HCT116 (cell line): ENCODE results near the gene PBX2. TPM values are rescaled to one million over a fixed set of nuclear protein-coding genes. Genes with fewer than 3 reads are reported as not detected.

Experiments used
- ATAC-seq: fragments of 200-7000 bp; cut with Tn5 transposase; 2 replicates; pipeline ENCODE4 v1.9.1; 2020; ENCODE audit warnings: mild to moderate bottlenecking, moderate library complexity
- BruUV-seq: library from RNA; stranded (reverse); fragments of 400-500 nt; replicated peaks from 2 replicates; lab custom pipeline; 2021; lab: Mats Ljungman, UMichigan
- CTCF ChIA-PET: fragments of 300-600 bp; sonication (Branson Sonifier 250); formaldehyde crosslinking; loops from one replicate; lab custom pipeline; 2021; ENCODE audit warnings: antibody characterized with exemption; lab: Charles Lee
- POLR2A ChIA-PET: fragments of 300-600, 350-600 bp; sonication (Branson Sonifier 250); formaldehyde crosslinking; loops from one replicate; lab custom pipeline; 2021; ENCODE audit warnings: antibody characterized with exemption; lab: Charles Lee
- RAD21 ChIA-PET, 2 experiments: fragments of 300-600 bp; sonication (Branson Sonifier 250); formaldehyde crosslinking; loops; one replicate each; lab custom pipeline; 2023; ENCODE audit warnings: low total read pairs in 2 of 2; ENCODE audit not compliant: uncharacterized antibody in 2 of 2, unreplicated experiment in 2 of 2, low non-redundant PET in 1 of 2; lab: Charles Lee
- DNase-seq: peaks from one replicate; pipeline ENCODE4 v3.0.0-alpha.2; 2010; ENCODE audit warnings: low read depth, low spot score
- H2AFZ ChIP-seq: fragments of 200-600 bp; shearing (Covaris generic), sonication (generic); 2 replicates; pipeline ENCODE4 v1.6.1; 2017; ENCODE audit warnings: low read depth, mixed run types, mixed read lengths, antibody characterized with exemption, low read length; ENCODE audit not compliant: poor library complexity, severe bottlenecking
- H3K27ac ChIP-seq: 2 replicates; pipeline ENCODE4 v1.5.1; 2012; ENCODE audit warnings: low read depth, low read length
- H3K27me3 ChIP-seq: fragments of 200-600 bp; sonication (generic); 2 replicates; pipeline ENCODE4 v1.6.1; 2016; ENCODE audit warnings: mixed run types, low read length, mixed read lengths; ENCODE audit not compliant: insufficient read depth
- H3K36me3 ChIP-seq, 2 experiments: fragments of 200-500 bp in 1 of 2; fragments of 200-600 bp in 1 of 2; sonication (Bioruptor generic) in 1 of 2; sonication (generic) in 1 of 2; 2 replicates each; pipeline versions ENCODE4 v1.5.1 to v1.6.1; 2014 to 2016; ENCODE audit warnings: low read length in 2 of 2, inconsistent platforms in 1 of 2, mixed read lengths in 1 of 2, mixed run types in 1 of 2; ENCODE audit not compliant: insufficient read depth in 2 of 2, control insufficient read depth in 1 of 2
- H3K4me1 ChIP-seq, 2 experiments: fragments of 200-600 bp in 1 of 2; sonication (generic) in 1 of 2; 2 replicates each; pipeline versions ENCODE4 v1.5.1 to v1.6.1; 2012 to 2017; ENCODE audit warnings: low read length in 2 of 2, inconsistent platforms in 1 of 2, mild to moderate bottlenecking in 1 of 2, mixed read lengths in 1 of 2, mixed run types in 1 of 2, moderate library complexity in 1 of 2; ENCODE audit not compliant: insufficient read depth in 2 of 2, control insufficient read depth in 1 of 2
- H3K4me2 ChIP-seq: fragments of 200-600 bp; sonication (generic); 2 replicates; pipeline ENCODE4 v1.6.1; 2017; ENCODE audit warnings: mixed run types, low read length, mixed read lengths
- H3K4me3 ChIP-seq, 2 experiments: fragments of 200-600 bp in 1 of 2; sonication (generic) in 1 of 2; replicated peaks in 1 of 2; 2 replicates each; pipeline ENCODE4 v1.5.1; 2011 to 2016; ENCODE audit warnings: low read length in 2 of 2, control low read depth in 1 of 2, low read depth in 1 of 2, mild to moderate bottlenecking in 1 of 2, mixed read lengths in 1 of 2, mixed run types in 1 of 2
- H3K79me2 ChIP-seq: fragments of 200-600 bp; sonication (generic); 2 replicates; pipeline ENCODE4 v1.6.1; 2017; ENCODE audit warnings: mild to moderate bottlenecking, mixed run types, low read length, moderate library complexity, mixed read lengths; ENCODE audit not compliant: insufficient read depth
- H3K9ac ChIP-seq: fragments of 200-600 bp; sonication (generic); 2 replicates; pipeline ENCODE4 v1.6.1; 2016; ENCODE audit warnings: low read length, mixed read lengths
- H3K9me2 ChIP-seq: fragments of 200-600 bp; sonication (generic), shearing (Covaris generic); 2 replicates; pipeline ENCODE4 v1.6.1; 2017; ENCODE audit warnings: mixed run types, mild to moderate bottlenecking, moderate library complexity; ENCODE audit not compliant: insufficient read depth
- H3K9me3 ChIP-seq, 2 experiments: fragments of 200-500 bp in 1 of 2; fragments of 200-600 bp in 1 of 2; sonication (Bioruptor generic) in 1 of 2; sonication (generic) in 1 of 2; 2 replicates each; pipeline ENCODE4 v1.6.1; 2014 to 2017; ENCODE audit warnings: low read length in 2 of 2, mixed read lengths in 2 of 2, inconsistent platforms in 1 of 2, low read depth in 1 of 2, mild to moderate bottlenecking in 1 of 2, mixed run types in 1 of 2, moderate library complexity in 1 of 2; ENCODE audit not compliant: control insufficient read depth in 1 of 2, insufficient read depth in 1 of 2
- H4K20me1 ChIP-seq: fragments of 200-600 bp; sonication (generic), shearing (Covaris generic); 2 replicates; pipeline ENCODE4 v1.6.1; 2017; ENCODE audit warnings: mixed run types, mild to moderate bottlenecking, moderate library complexity; ENCODE audit not compliant: insufficient read depth
- CEBPB ChIP-seq: IDR thresholded peaks from 2 replicates; pipeline ENCODE4 v1.6.1; 2012; ENCODE audit warnings: low read depth
- ELF1 ChIP-seq: IDR thresholded peaks from 2 replicates; pipeline ENCODE4 v1.6.1; 2012; ENCODE audit warnings: low read depth, borderline replicate concordance
- EZH2phosphoT487 ChIP-seq: fragments of 200-600 bp; IDR thresholded peaks from 2 replicates; pipeline ENCODE4 v1.6.1; 2018; ENCODE audit warnings: antibody characterized with exemption, borderline replicate concordance
- FOSL1 ChIP-seq: IDR thresholded peaks from 2 replicates; pipeline ENCODE4 v1.6.1; 2012; ENCODE audit warnings: low read depth
- POLR2A ChIP-seq: IDR thresholded peaks from 2 replicates; pipeline ENCODE4 v1.7.0; 2011; ENCODE audit warnings: borderline replicate concordance; ENCODE audit not compliant: insufficient read depth, insufficient read length; ENCODE audit errors: extremely low read depth
- POLR2AphosphoS5 ChIP-seq: IDR thresholded peaks from 2 replicates; pipeline ENCODE4 v1.6.1; 2011; ENCODE audit warnings: mild to moderate bottlenecking, low read depth, low read length, moderate library complexity
- SP1 ChIP-seq: IDR thresholded peaks from 2 replicates; pipeline ENCODE4 v1.6.1; 2012; ENCODE audit warnings: low read depth
- SRF ChIP-seq: IDR thresholded peaks from 2 replicates; pipeline ENCODE4 v1.6.1; 2012; ENCODE audit warnings: low read depth
- TCF7L2 ChIP-seq: IDR thresholded peaks from 2 replicates; pipeline ENCODE4 v1.7.0; 2011; ENCODE audit warnings: borderline replicate concordance, inconsistent platforms; ENCODE audit not compliant: insufficient read depth, insufficient read length; ENCODE audit errors: extremely low read depth
- ZFX ChIP-seq: fragments of 450-650 bp; IDR thresholded peaks from 2 replicates; pipeline ENCODE4 v1.6.1; 2017
- intact Hi-C: fragments of 100-400 bp; cut with micrococcal nuclease; formaldehyde crosslinking; loops from 2 replicates; pipeline ENCODE4 v1.10.0; 2022
- total RNA-seq: library from RNA; stranded (reverse); gene quantifications from one replicate; pipeline ENCODE4 v1.2.1, GENCODE V29; 2021; ENCODE audit not compliant: unreplicated experiment
- TF ChIP-seq, protein P1 (sequence below): IDR thresholded peaks from 2 replicates; pipeline ENCODE4 v1.6.1; 2012
- TF ChIP-seq, protein P2 (sequence below): IDR thresholded peaks from 2 replicates; pipeline ENCODE4 v1.6.1; 2012; ENCODE audit warnings: low read depth
- TF ChIP-seq, protein P3 (sequence below), 3 experiments: fragments of 200-600 bp in 1 of 3; sonication (generic) in 1 of 3; IDR thresholded peaks in 2 of 3; conservative IDR thresholded peaks in 1 of 3; 2 replicates each; pipeline ENCODE4 v1.5.1; 2012 to 2017; ENCODE audit warnings: low read depth in 2 of 3, low read length in 2 of 3, antibody characterized with exemption in 1 of 3, borderline replicate concordance in 1 of 3, control low read depth in 1 of 3, mild to moderate bottlenecking in 1 of 3, mixed read lengths in 1 of 3, mixed run types in 1 of 3, moderate library complexity in 1 of 3; ENCODE audit not compliant: insufficient read depth in 1 of 3
- TF ChIP-seq, protein P4 (sequence below): IDR thresholded peaks from 2 replicates; pipeline ENCODE4 v1.6.1; 2012

Gene PBX2
- total RNA-seq, 1 experiment from 2014 or later = 79.0 TPM

DNA sequence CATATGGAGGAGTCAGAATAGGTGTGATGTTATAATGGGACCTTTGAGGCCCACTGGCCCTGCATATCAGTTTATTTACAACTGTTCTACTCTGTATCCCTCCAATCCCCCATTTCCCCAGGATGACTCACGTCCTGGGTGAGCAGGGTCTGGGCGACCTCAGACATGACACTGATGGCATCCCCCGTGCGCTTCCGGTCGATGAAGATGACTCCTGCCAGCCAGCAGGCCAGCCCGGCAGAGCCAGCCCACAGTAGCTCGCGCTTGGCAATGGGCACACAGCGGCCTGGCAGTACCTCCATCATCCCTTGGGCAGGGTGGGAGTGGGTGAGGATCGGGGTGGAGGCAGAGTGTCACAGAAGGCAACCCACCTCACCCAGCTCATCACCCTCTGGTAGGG, 19.7 kb downstream of the PBX2 start:
- Histone ChIP-seq H3K36me3 (peaks cover 4 to 15% of the 10 kb centered on the region in 2 experiments; a peak in 3 of 4 replicates), H3K4me2 (no peak overlapping the region), H3K9me3 (no peaks in the 10 kb centered on the region), H3K4me3 (no peak overlapping the region), H3K27me3 (no peaks in the 10 kb centered on the region), H4K20me1 (no peaks in the 10 kb centered on the region), H3K9ac (no peak overlapping the region), H3K9me2 (no peaks in the 10 kb centered on the region), H2AFZ (no peak overlapping the region), H3K79me2 (peaks cover 12% of the 10 kb centered on the region), H3K27ac (no peak overlapping the region), H3K4me1 (peaks cover 7 to 20% of the 10 kb centered on the region in 2 experiments)
- CTCF ChIA-PET = no interaction called here
- RAD21 ChIA-PET = no interaction called here
- intact Hi-C loops = no loop called here
- POLR2A ChIA-PET = no interaction called here
- DNase-seq (no peak), ATAC-seq (no peak)
- no TSS peak for BruUV-seq
- TF ChIP-seq ELF1 = no peak
- no peak for TF ChIP-seq TCF7L2

DNA sequence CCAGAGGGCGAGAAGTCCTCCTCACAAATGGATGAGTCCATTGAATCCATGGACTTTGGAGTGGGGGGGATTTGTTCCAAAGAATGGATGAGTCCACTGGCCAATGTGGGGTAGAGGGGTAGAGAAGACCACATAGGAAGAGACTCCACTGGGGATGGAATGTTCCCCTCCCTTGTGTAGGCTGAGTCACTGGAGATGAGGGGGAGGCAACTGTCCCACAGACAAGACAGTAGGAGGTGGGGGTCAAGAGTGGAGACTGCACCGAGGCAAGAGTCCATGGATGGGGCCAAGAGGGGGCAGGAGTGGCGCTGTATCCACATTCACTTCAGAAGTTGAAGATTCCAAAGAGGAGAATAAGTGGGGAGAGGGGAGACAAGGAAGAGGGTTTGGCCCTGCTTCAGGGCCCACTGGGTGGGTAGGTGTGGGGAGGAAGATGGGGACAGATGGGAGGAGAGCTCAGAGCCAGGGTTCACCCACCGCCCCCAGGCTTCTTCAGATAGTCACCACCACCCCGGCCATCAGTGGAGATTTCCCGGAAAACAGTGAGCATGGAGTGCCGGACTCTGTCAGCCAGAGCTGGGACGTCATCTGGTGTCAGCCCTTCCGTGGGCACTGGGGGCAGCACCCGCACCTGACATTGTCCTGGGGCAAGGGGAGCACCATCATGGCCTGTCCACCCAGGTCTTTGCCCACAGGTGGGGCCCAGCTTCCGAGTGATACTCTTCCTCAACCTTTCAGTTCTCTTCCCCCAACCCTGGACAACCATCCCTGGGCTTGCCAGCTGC, 21.0 kb downstream of the PBX2 start:
- Histone ChIP-seq H3K4me2 (no peak overlapping the region), H3K27me3 (no peaks in the 10 kb centered on the region), H3K9ac (no peak overlapping the region), H2AFZ (no peak overlapping the region), H3K9me2 (no peaks in the 10 kb centered on the region), H4K20me1 (no peaks in the 10 kb centered on the region), H3K79me2 (no peaks in the 10 kb centered on the region; the same call in 1 of the 2 replicates), H3K4me3 (no peak overlapping the region), H3K4me1 (peaks cover 3 to 13% of the 10 kb centered on the region in 2 experiments; a peak in 3 of 4 replicates), H3K36me3 (peaks cover 4 to 15% of the 10 kb centered on the region in 2 experiments; a peak in 3 of 4 replicates), H3K9me3 (no peaks in the 10 kb centered on the region), H3K27ac (no peak overlapping the region)
- TF ChIP-seq POLR2A (no peak), ZFX (no peak), SP1 (no peak), TCF7L2 (no peak), CEBPB (no peak), FOSL1 (no peak), SRF (no peak), POLR2AphosphoS5 (peak; percentile 42), EZH2phosphoT487 (no peak)
- TF ChIP-seq, protein P1, sequence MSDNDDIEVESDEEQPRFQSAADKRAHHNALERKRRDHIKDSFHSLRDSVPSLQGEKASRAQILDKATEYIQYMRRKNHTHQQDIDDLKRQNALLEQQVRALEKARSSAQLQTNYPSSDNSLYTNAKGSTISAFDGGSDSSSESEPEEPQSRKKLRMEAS = no peak
- TF ChIP-seq, protein P2, sequence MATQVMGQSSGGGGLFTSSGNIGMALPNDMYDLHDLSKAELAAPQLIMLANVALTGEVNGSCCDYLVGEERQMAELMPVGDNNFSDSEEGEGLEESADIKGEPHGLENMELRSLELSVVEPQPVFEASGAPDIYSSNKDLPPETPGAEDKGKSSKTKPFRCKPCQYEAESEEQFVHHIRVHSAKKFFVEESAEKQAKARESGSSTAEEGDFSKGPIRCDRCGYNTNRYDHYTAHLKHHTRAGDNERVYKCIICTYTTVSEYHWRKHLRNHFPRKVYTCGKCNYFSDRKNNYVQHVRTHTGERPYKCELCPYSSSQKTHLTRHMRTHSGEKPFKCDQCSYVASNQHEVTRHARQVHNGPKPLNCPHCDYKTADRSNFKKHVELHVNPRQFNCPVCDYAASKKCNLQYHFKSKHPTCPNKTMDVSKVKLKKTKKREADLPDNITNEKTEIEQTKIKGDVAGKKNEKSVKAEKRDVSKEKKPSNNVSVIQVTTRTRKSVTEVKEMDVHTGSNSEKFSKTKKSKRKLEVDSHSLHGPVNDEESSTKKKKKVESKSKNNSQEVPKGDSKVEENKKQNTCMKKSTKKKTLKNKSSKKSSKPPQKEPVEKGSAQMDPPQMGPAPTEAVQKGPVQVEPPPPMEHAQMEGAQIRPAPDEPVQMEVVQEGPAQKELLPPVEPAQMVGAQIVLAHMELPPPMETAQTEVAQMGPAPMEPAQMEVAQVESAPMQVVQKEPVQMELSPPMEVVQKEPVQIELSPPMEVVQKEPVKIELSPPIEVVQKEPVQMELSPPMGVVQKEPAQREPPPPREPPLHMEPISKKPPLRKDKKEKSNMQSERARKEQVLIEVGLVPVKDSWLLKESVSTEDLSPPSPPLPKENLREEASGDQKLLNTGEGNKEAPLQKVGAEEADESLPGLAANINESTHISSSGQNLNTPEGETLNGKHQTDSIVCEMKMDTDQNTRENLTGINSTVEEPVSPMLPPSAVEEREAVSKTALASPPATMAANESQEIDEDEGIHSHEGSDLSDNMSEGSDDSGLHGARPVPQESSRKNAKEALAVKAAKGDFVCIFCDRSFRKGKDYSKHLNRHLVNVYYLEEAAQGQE = no peak
- TF ChIP-seq, protein P3, sequence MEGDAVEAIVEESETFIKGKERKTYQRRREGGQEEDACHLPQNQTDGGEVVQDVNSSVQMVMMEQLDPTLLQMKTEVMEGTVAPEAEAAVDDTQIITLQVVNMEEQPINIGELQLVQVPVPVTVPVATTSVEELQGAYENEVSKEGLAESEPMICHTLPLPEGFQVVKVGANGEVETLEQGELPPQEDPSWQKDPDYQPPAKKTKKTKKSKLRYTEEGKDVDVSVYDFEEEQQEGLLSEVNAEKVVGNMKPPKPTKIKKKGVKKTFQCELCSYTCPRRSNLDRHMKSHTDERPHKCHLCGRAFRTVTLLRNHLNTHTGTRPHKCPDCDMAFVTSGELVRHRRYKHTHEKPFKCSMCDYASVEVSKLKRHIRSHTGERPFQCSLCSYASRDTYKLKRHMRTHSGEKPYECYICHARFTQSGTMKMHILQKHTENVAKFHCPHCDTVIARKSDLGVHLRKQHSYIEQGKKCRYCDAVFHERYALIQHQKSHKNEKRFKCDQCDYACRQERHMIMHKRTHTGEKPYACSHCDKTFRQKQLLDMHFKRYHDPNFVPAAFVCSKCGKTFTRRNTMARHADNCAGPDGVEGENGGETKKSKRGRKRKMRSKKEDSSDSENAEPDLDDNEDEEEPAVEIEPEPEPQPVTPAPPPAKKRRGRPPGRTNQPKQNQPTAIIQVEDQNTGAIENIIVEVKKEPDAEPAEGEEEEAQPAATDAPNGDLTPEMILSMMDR (IDR thresholded peaks at IDR 0.05 in 2 of 3, conservative IDR thresholded peaks at IDR 0.05 in 1 of 3; ENCODE audit: borderline replicate concordance in 1 of 3, insufficient read depth in 1 of 3, low read depth in 2 of 3, low read length in 2 of 3) = peak in 2 of 3 experiments; percentile 8 to 37; a peak in 2 of 6 replicates
- TF ChIP-seq, protein P4, sequence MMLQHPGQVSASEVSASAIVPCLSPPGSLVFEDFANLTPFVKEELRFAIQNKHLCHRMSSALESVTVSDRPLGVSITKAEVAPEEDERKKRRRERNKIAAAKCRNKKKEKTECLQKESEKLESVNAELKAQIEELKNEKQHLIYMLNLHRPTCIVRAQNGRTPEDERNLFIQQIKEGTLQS = no peak
- ChIA-PET RAD21 (no interaction called here), POLR2A (no interaction called here), CTCF (no interaction called here)
- BruUV-seq = no TSS peak
- ATAC-seq (peak; percentile 51), DNase-seq (no peak)
- intact Hi-C loops = no loop called here
